ENCODE measurements around the gene MAP3K14. TPM values are rescaled to one million over a fixed set of nuclear protein-coding genes. Genes with fewer than 3 reads are reported as not detected.
A peak's percentile ranks its signal among the peaks of the same experiment; 100 is the strongest.

MAP3K14 gene
- total RNA-seq, 4 donors from 2014 or later: 3.7 to 14.7 (median 6.7) TPM

DNA sequence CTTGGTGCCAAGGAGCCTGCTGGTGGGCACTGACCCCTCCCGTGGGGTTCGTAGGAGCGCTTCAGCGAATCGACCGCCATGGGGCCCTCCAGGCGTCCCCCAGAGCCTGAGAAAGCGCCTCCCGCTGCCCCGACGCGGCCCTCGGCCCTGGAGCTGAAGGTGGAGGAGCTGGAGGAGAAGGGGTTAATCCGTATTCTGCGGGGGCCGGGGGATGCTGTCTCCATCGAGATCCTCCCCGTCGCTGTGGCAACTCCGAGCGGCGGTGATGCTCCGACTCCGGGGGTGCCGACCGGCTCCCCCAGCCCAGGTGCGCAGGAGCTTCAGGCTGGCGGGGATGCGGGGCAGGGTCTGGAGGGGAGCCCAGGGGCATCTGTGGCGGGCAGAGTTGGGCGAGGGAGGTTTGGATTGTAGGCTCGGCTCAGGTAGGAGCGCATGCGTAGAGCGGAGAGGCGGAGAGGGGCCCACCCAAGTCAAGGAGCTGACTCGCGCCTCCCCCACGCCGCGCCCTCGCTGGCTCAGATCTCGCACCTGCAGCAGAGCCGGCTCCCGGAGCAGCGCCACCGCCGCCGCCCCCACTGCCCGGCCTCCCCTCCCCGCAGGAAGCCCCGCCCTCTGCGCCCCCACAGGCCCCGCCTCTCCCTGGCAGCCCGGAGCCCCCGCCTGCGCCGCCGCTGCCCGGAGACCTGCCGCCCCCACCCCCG, 75.3 kb downstream of the MAP3K14 start:
- Histone ChIP-seq H3K27ac (no peak overlapping the region), H3K9me3 (no peaks in the 10 kb centered on the region), H3K27me3 (peaks cover 0 to 32% (median 3%) of the 10 kb centered on the region in 4 donors), H3K4me1 (peaks cover 9 to 32% (median 12%) of the 10 kb centered on the region in 3 donors), H3K4me3 (peak overlapping the region; percentile 7 to 55 (median 31)), H3K36me3 (peaks cover 0 to 55% (median 6%) of the 10 kb centered on the region in 3 donors)
- no peak for DNase-seq
- intact Hi-C loops (cut with DNase I): no loop called here
- no CpG with 5 or more reads among the region's 62 CpGs for WGBS, 2 donors
- TF ChIP-seq, protein P1, sequence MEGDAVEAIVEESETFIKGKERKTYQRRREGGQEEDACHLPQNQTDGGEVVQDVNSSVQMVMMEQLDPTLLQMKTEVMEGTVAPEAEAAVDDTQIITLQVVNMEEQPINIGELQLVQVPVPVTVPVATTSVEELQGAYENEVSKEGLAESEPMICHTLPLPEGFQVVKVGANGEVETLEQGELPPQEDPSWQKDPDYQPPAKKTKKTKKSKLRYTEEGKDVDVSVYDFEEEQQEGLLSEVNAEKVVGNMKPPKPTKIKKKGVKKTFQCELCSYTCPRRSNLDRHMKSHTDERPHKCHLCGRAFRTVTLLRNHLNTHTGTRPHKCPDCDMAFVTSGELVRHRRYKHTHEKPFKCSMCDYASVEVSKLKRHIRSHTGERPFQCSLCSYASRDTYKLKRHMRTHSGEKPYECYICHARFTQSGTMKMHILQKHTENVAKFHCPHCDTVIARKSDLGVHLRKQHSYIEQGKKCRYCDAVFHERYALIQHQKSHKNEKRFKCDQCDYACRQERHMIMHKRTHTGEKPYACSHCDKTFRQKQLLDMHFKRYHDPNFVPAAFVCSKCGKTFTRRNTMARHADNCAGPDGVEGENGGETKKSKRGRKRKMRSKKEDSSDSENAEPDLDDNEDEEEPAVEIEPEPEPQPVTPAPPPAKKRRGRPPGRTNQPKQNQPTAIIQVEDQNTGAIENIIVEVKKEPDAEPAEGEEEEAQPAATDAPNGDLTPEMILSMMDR (IDR thresholded peaks at IDR 0.05): no peak

GRCh38 chr17:45240905-45241327, 75.9 kb downstream of the MAP3K14 start:
- intact Hi-C loops (cut with DNase I): no loop called here
- Histone ChIP-seq H3K4me3 (peak overlapping the region; percentile 7 to 55 (median 31)), H3K9me3 (no peaks in the 10 kb centered on the region), H3K27ac (no peak overlapping the region), H3K36me3 (peaks cover 0 to 54% (median 6%) of the 10 kb centered on the region in 3 donors), H3K27me3 (peaks cover 0 to 36% (median 3%) of the 10 kb centered on the region in 4 donors), H3K4me1 (peaks cover 8 to 27% (median 8%) of the 10 kb centered on the region in 3 donors)
- no peak for DNase-seq
- TF ChIP-seq POLR2A (IDR thresholded peaks at IDR 0.05): no peak
- TF ChIP-seq, protein P1 (IDR thresholded peaks at IDR 0.05): no peak
- WGBS, 2 donors: 38 to 61% methylated on average over 5 to 7 of the region's 21 CpGs

DNA sequence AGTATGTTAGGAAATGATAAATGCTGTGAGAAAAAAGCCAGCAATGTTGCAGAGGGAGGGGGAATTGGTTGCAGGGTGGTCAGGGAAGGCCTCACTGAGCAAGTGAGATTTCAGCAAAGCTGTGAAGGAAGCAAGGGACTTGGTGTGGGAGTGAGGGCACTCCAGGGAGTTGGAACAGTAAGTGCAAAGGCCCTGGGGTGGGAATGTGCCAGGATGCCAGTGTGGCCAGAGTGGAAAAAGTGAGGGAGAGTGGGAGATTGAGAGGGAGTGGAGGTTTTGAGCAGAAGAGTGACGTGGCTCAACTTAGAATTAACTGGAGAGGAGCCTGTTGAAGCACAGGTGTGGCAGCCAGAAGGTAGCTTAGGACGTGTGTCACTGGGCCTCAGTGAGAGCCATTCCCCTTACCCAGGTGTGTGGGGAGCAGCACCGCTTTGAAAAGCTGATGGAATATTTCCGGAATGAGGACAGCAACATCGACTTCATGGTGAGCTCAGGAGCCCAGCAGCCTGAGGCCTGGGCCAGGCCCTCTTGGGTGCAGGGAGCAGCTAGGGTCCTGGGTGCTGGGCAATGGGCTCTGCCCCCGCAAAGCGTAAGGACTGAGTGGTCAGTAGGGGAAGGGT, 78.6 kb downstream of the MAP3K14 start:
- peaks cover 8 to 33% (median 8%) of the 10 kb centered on the region in 3 donors for H3K4me1 ChIP-seq
- H3K4me3 ChIP-seq: no peak overlapping the region
- DNase-seq: no peak
- H3K27me3 ChIP-seq: peaks cover 0 to 38% (median 3%) of the 10 kb centered on the region in 4 donors
- H3K27ac ChIP-seq: no peak overlapping the region
- peaks cover 0 to 33% (median 6%) of the 10 kb centered on the region in 3 donors for H3K36me3 ChIP-seq
- no peak for TF ChIP-seq POLR2A (IDR thresholded peaks at IDR 0.05)
- TF ChIP-seq, protein P1 (IDR thresholded peaks at IDR 0.05): no peak
- 90 to 92% methylated on average over 7 of the region's 7 CpGs for WGBS, 2 donors
- intact Hi-C loops (cut with DNase I): no loop called here
- no peaks in the 10 kb centered on the region for H3K9me3 ChIP-seq

DNA sequence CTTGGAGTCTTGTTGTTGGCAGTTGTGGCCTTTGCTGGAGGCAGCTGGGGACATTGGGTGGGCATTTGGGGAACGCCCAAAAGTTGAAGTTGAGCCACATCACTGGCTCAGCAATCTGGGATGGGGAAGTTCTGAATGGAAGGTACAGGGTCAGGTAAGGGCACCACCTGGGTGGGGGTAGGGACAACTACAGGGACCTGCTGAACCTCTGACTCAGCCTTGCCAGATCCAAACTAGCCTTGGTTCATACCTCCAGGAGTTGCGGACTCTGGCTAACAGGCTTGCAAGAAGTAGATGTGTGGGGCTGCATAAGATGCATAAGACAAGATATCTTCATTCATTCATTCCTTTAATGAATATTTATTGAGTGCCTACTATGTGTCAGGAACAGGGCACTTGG, 79.1 kb downstream of the MAP3K14 start:
- peaks cover 0 to 38% (median 3%) of the 10 kb centered on the region in 4 donors for H3K27me3 ChIP-seq
- intact Hi-C loops (cut with DNase I): no loop called here
- no peak for DNase-seq
- H3K4me3 ChIP-seq: no peak overlapping the region
- peaks cover 0 to 28% (median 1%) of the 10 kb centered on the region in 3 donors for H3K36me3 ChIP-seq
- no peaks in the 10 kb centered on the region for H3K9me3 ChIP-seq
- H3K4me1 ChIP-seq: peaks cover 8 to 33% (median 8%) of the 10 kb centered on the region in 3 donors
- H3K27ac ChIP-seq: no peak overlapping the region
- no peak for TF ChIP-seq POLR2A (IDR thresholded peaks at IDR 0.05)
- TF ChIP-seq, protein P1 (IDR thresholded peaks at IDR 0.05): no peak
- 72 to 83% methylated on average over 1 to 2 of the region's 2 CpGs for WGBS, 2 donors

GRCh38 chr17:45236282-45236606, 80.6 kb downstream of the MAP3K14 start:
- Histone ChIP-seq H3K4me1 (peaks cover 3 to 31% (median 5%) of the 10 kb centered on the region in 3 donors), H3K27ac (no peak overlapping the region), H3K36me3 (peaks cover 0 to 28% (median 0%) of the 10 kb centered on the region in 3 donors), H3K27me3 (peaks cover 0 to 27% (median 2%) of the 10 kb centered on the region in 4 donors), H3K4me3 (no peak overlapping the region), H3K9me3 (no peaks in the 10 kb centered on the region)
- TF ChIP-seq, protein P1 (IDR thresholded peaks at IDR 0.05): no peak
- TF ChIP-seq POLR2A (IDR thresholded peaks at IDR 0.05): no peak
- DNase-seq: no peak
- intact Hi-C loops (cut with DNase I): no loop called here
- 70% methylated on average over 5 of the region's 5 CpGs; no CpG with 5 or more reads in 1 of the 2 donors for WGBS, 2 donors

All from esophagus squamous epithelium (tissue), 5 donors.